GM18499 (cell line): ENCODE data around the gene ZNF454.

Experiments used
- ATAC-seq: cut with Tn5 transposase; IDR thresholded peaks from one replicate; pipeline ENCODE4 v1.9.1; 2021; ENCODE audit warnings: moderate number of reproducible peaks; ENCODE audit not compliant: insufficient read depth, unreplicated experiment

ZNF454 gene

GRCh38 chr5:178992291-178992895 is 51.4 kb downstream of the ZNF454 start:
- ATAC-seq, result no peak

GRCh38 chr5:178993236-178993765 is 52.3 kb downstream of the ZNF454 start:
- ATAC-seq, result no peak

- no peak for ATAC-seq
These were observed 53.1 kb downstream of the ZNF454 start for GRCh38 chr5:178993955-178994579.

- ATAC-seq, result no peak
These were observed 53.8 kb downstream of the ZNF454 start, which contains the start of gene GRM6 for GRCh38 chr5:178994580-178995340. Gene GRM6 (minus strand): TSS chr5:178995320. CDS start chr5:178994944, 376 bp downstream.

- ATAC-seq, result no peak
These were observed 54.3 kb downstream of the ZNF454 start for GRCh38 chr5:178995341-178995690.

GRCh38 chr5:178996156-178996555 is 55.2 kb downstream of the ZNF454 start:
- no peak for ATAC-seq

- ATAC-seq, result no peak
These were observed 56.2 kb downstream of the ZNF454 start for GRCh38 chr5:178997191-178997590.

- no peak for ATAC-seq
These were observed 57.4 kb downstream of the ZNF454 start for GRCh38 chr5:178998441-178998840.

- no peak for ATAC-seq
These were observed 65.6 kb downstream of the ZNF454 start for GRCh38 chr5:179006564-179006963.

GRCh38 chr5:179008667-179009066 is 67.7 kb downstream of the ZNF454 start:
- no peak for ATAC-seq
